KMS-11 (cell line): ENCODE measurements around the gene NFIC.

Experiments
- H2AFZ ChIP-seq: fragments of 200-600 bp; sonication (generic); 2 replicates; pipeline ENCODE4 v1.6.1; 2016; ENCODE audit warnings: antibody characterized with exemption, mixed run types, low read depth
- H3K27ac ChIP-seq: fragments of 200-600 bp; sonication (generic); 2 replicates; pipeline ENCODE4 v1.6.1; 2016; ENCODE audit warnings: mild to moderate bottlenecking, mixed run types
- H3K27me3 ChIP-seq: fragments of 200-600 bp; sonication (generic); 2 replicates; pipeline ENCODE4 v1.6.1; 2017; ENCODE audit warnings: mild to moderate bottlenecking, low read depth, mixed run types, moderate library complexity; ENCODE audit not compliant: insufficient read depth
- H3K36me3 ChIP-seq: fragments of 200-600 bp; sonication (generic); 2 replicates; pipeline ENCODE4 v1.6.1; 2017; ENCODE audit warnings: mild to moderate bottlenecking, mixed run types; ENCODE audit not compliant: insufficient read depth
- H3K4me1 ChIP-seq: fragments of 200-600 bp; sonication (generic); 2 replicates; pipeline ENCODE4 v1.6.1; 2016; ENCODE audit warnings: mild to moderate bottlenecking, low read depth, mixed run types; ENCODE audit not compliant: poor library complexity, severe bottlenecking
- H3K4me2 ChIP-seq: fragments of 200-600 bp; sonication (generic); 2 replicates; pipeline ENCODE4 v1.7.0; 2016; ENCODE audit warnings: mild to moderate bottlenecking, mixed run types
- H3K4me3 ChIP-seq: fragments of 200-600 bp; sonication (generic); IDR thresholded peaks from 2 replicates; pipeline ENCODE4 v1.6.1; 2017; ENCODE audit warnings: low read depth, low read length, mixed read lengths; ENCODE audit not compliant: insufficient read depth
- H3K79me2 ChIP-seq: fragments of 200-600 bp; sonication (generic); 2 replicates; pipeline ENCODE4 v1.6.1; 2016; ENCODE audit warnings: low read depth, mixed run types; ENCODE audit not compliant: insufficient read depth
- H3K9ac ChIP-seq: fragments of 200-600 bp; sonication (generic); 2 replicates; pipeline ENCODE4 v1.6.1; 2016; ENCODE audit warnings: mild to moderate bottlenecking, mixed run types
- H4K20me1 ChIP-seq: fragments of 200-600 bp; sonication (generic); 2 replicates; pipeline ENCODE4 v1.6.1; 2016; ENCODE audit warnings: mild to moderate bottlenecking, mixed run types; ENCODE audit not compliant: insufficient read depth
- TF ChIP-seq, protein P1 (sequence below): fragments of 200-600 bp; sonication (generic); conservative IDR thresholded peaks from 2 replicates; pipeline ENCODE4 v1.6.1; 2017; ENCODE audit warnings: low read depth, mild to moderate bottlenecking, antibody characterized with exemption, low read length, moderate library complexity, mixed read lengths

Gene NFIC

DNA sequence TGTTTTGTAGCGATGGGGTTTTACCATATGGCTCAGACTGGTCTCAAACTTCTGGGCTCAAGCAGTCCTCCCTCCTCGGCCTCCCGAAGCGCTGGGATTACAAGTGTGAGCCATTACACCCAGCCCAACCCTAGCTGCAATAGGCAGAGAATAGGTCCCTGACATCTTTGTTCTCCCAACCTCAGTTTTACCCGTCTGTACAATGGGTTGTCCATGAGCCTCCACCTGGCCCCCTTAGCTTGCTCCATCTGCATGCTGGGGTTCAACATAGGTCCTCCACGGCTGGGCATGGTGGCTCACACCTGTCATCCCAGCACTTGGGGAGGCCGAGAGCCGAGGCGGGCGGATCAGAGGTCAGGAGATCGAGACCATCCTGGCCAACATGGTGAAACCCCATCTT is 14.4 kb downstream of the NFIC start:
- Histone ChIP-seq H3K9ac (no peak overlapping the region), H3K4me1 (peaks cover 29% of the 10 kb centered on the region), H4K20me1 (no peaks in the 10 kb centered on the region), H3K4me3 (no peak overlapping the region), H3K79me2 (peaks cover 95% of the 10 kb centered on the region), H3K4me2 (no peak overlapping the region), H3K27ac (no peak overlapping the region), H2AFZ (no peak overlapping the region), H3K27me3 (no peaks in the 10 kb centered on the region), H3K36me3 (no peaks in the 10 kb centered on the region)
- TF ChIP-seq, protein P1, sequence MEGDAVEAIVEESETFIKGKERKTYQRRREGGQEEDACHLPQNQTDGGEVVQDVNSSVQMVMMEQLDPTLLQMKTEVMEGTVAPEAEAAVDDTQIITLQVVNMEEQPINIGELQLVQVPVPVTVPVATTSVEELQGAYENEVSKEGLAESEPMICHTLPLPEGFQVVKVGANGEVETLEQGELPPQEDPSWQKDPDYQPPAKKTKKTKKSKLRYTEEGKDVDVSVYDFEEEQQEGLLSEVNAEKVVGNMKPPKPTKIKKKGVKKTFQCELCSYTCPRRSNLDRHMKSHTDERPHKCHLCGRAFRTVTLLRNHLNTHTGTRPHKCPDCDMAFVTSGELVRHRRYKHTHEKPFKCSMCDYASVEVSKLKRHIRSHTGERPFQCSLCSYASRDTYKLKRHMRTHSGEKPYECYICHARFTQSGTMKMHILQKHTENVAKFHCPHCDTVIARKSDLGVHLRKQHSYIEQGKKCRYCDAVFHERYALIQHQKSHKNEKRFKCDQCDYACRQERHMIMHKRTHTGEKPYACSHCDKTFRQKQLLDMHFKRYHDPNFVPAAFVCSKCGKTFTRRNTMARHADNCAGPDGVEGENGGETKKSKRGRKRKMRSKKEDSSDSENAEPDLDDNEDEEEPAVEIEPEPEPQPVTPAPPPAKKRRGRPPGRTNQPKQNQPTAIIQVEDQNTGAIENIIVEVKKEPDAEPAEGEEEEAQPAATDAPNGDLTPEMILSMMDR, result no peak

DNA sequence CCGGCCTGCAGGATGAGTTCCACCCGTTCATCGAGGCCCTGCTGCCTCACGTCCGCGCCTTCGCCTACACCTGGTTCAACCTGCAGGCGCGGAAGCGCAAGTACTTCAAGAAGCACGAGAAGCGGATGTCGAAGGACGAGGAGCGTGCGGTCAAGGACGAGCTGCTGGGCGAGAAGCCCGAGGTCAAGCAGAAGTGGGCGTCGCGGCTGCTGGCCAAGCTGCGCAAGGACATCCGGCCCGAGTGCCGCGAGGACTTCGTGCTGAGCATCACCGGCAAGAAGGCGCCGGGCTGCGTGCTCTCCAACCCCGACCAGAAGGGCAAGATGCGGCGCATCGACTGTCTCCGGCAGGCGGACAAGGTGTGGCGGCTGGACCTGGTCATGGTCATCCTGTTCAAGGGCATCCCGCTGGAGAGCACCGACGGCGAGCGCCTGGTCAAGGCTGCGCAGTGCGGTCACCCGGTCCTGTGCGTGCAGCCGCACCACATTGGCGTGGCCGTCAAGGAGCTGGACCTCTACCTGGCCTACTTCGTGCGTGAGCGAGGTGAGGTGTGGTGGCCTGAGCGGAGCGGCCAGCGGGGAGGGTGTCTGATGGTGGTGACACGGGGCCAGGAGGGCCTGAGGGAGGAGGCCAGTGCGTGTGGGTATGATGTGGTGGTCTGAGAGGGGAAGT is 15.5 kb downstream of the NFIC start:
- no peak overlapping the region for H3K4me2 ChIP-seq
- H4K20me1 ChIP-seq, result no peaks in the 10 kb centered on the region
- H3K4me3 ChIP-seq, result no peak overlapping the region
- TF ChIP-seq, protein P1, result no peak
- H3K36me3 ChIP-seq, result no peaks in the 10 kb centered on the region
- no peak overlapping the region for H3K9ac ChIP-seq
- H3K4me1 ChIP-seq, result peaks cover 31% of the 10 kb centered on the region
- no peak overlapping the region for H2AFZ ChIP-seq
- H3K27ac ChIP-seq, result no peak overlapping the region
- H3K27me3 ChIP-seq, result no peaks in the 10 kb centered on the region
- H3K79me2 ChIP-seq, result peaks cover 95% of the 10 kb centered on the region

DNA sequence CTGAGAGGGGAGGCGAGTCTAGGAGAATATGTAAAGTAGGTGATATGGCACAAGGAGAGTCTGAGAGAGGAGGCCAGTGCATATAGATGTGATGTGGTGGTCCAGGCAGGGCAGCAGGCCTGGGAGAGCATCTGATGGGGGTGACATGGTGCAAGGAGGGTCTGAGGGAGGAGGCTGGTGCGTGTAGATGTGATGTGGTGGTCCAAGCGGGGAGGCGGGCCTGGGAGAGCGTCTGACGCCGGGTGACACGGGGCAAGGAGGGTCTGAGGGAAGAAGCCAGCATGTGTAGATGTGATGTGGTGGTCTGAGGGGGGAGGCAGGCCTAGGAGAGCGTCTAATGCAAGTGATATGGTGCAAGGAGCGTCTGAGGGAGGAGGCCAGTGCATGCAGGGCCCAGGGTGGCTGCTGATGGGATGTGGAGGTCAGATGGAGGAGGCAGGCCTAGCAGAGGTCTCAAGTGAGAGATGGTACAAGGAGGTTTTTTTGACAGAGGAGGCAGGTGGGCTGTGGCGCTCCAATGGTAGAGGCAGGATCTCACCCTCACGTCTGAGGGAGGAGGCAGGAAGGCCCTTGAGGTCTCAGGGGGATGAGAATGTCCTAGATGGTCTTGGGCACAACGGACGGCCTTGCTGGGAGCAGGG is 16.2 kb downstream of the NFIC start:
- TF ChIP-seq, protein P1, result no peak
- Histone ChIP-seq H2AFZ (no peak overlapping the region), H3K9ac (no peak overlapping the region), H3K36me3 (no peaks in the 10 kb centered on the region), H4K20me1 (no peaks in the 10 kb centered on the region), H3K4me3 (no peak overlapping the region), H3K27ac (no peak overlapping the region), H3K4me1 (peaks cover 31% of the 10 kb centered on the region), H3K79me2 (peaks cover 95% of the 10 kb centered on the region), H3K27me3 (no peaks in the 10 kb centered on the region), H3K4me2 (no peak overlapping the region)

DNA sequence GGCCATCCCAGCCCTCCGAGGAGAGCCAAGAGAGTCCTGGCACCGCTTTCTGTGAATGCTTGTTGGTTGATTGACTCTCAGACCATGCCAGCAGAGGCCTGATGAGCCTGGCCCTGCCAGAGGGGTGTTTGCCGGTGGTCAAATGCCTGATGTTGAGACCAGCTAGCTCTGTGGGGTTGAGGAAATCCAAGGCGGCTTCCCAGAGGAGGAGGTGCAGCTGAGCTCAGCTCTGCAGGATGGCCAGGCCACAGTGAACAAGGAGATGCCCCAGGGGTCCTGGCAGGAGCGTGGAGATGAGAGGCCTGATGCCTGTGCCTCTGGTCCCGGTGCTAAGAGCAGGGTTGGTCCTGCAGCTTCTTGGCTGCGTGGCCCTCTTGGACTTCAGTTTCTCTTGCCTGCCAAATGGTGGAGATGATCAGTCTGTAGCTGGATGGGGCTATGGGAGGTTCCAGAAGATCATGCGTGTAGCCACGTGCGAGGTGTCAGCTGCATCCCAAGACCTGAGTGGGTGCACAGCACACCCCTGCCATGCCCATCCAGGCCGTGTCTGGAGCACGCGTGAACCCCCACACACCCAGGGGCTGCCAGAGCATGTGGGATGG is 16.8 kb downstream of the NFIC start:
- no peaks in the 10 kb centered on the region for H3K27me3 ChIP-seq
- H4K20me1 ChIP-seq, result no peaks in the 10 kb centered on the region
- TF ChIP-seq, protein P1, result no peak
- no peak overlapping the region for H3K4me3 ChIP-seq
- H2AFZ ChIP-seq, result no peak overlapping the region
- H3K36me3 ChIP-seq, result no peaks in the 10 kb centered on the region
- peaks cover 96% of the 10 kb centered on the region for H3K79me2 ChIP-seq
- H3K4me1 ChIP-seq, result peaks cover 31% of the 10 kb centered on the region
- no peak overlapping the region for H3K9ac ChIP-seq
- H3K27ac ChIP-seq, result no peak overlapping the region
- H3K4me2 ChIP-seq, result no peak overlapping the region
